Choroid plexus epithelial cell (primary cell): Measurements from ENCODE around the gene ALOX15B.
A peak's percentile ranks its signal among the peaks of the same experiment; 100 is the strongest.

Experiments used
- DNase-seq: peaks from one replicate; pipeline ENCODE4 v3.0.0-alpha.2; 2010; ENCODE audit warnings: low read depth
- H3K4me3 ChIP-seq: 2 replicates; pipeline ENCODE4 v1.5.1; 2011; ENCODE audit warnings: low read depth, mild to moderate bottlenecking, control low read depth, low read length, moderate library complexity
- TF ChIP-seq, protein P1 (sequence below): conservative IDR thresholded peaks from 2 replicates; pipeline ENCODE4 v1.5.1; 2011; ENCODE audit warnings: low read depth, mild to moderate bottlenecking, control low read depth, inconsistent platforms, low read length, moderate library complexity

The ALOX15B gene, protein sequence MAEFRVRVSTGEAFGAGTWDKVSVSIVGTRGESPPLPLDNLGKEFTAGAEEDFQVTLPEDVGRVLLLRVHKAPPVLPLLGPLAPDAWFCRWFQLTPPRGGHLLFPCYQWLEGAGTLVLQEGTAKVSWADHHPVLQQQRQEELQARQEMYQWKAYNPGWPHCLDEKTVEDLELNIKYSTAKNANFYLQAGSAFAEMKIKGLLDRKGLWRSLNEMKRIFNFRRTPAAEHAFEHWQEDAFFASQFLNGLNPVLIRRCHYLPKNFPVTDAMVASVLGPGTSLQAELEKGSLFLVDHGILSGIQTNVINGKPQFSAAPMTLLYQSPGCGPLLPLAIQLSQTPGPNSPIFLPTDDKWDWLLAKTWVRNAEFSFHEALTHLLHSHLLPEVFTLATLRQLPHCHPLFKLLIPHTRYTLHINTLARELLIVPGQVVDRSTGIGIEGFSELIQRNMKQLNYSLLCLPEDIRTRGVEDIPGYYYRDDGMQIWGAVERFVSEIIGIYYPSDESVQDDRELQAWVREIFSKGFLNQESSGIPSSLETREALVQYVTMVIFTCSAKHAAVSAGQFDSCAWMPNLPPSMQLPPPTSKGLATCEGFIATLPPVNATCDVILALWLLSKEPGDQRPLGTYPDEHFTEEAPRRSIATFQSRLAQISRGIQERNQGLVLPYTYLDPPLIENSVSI

DNA sequence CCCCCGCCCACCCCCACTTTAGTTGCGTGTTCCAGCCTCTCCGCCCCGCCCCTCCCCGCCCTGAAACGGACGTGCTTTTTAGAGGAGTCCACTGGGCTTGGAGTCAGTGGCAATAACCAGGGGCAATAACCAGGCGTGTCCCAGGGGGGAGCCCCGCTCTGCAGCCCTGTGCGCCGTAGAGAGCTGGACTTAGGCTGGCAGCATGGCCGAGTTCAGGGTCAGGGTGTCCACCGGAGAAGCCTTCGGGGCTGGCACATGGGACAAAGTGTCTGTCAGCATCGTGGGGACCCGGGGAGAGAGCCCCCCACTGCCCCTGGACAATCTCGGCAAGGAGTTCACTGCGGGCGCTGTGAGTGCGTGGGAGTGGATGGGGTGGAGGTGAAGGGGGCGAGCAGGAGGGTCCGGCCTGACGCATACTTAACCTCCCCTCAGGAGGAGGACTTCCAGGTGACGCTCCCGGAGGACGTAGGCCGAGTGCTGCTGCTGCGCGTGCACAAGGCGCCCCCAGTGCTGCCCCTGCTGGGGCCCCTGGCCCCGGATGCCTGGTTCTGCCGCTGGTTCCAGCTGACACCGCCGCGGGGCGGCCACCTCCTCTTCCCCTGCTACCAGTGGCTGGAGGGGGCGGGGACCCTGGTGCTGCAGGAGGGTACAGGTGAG lies at the start of gene ALOX15B:
TSS of gene ALOX15B (plus strand) at position 106 of the 657 bp plus-strand sequence. CDS start at position 203, 97 bp downstream.
- H3K4me3 ChIP-seq, result peak within 1 kb of the TSS; percentile 49
- TF ChIP-seq, protein P1, sequence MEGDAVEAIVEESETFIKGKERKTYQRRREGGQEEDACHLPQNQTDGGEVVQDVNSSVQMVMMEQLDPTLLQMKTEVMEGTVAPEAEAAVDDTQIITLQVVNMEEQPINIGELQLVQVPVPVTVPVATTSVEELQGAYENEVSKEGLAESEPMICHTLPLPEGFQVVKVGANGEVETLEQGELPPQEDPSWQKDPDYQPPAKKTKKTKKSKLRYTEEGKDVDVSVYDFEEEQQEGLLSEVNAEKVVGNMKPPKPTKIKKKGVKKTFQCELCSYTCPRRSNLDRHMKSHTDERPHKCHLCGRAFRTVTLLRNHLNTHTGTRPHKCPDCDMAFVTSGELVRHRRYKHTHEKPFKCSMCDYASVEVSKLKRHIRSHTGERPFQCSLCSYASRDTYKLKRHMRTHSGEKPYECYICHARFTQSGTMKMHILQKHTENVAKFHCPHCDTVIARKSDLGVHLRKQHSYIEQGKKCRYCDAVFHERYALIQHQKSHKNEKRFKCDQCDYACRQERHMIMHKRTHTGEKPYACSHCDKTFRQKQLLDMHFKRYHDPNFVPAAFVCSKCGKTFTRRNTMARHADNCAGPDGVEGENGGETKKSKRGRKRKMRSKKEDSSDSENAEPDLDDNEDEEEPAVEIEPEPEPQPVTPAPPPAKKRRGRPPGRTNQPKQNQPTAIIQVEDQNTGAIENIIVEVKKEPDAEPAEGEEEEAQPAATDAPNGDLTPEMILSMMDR, result no peak

DNA sequence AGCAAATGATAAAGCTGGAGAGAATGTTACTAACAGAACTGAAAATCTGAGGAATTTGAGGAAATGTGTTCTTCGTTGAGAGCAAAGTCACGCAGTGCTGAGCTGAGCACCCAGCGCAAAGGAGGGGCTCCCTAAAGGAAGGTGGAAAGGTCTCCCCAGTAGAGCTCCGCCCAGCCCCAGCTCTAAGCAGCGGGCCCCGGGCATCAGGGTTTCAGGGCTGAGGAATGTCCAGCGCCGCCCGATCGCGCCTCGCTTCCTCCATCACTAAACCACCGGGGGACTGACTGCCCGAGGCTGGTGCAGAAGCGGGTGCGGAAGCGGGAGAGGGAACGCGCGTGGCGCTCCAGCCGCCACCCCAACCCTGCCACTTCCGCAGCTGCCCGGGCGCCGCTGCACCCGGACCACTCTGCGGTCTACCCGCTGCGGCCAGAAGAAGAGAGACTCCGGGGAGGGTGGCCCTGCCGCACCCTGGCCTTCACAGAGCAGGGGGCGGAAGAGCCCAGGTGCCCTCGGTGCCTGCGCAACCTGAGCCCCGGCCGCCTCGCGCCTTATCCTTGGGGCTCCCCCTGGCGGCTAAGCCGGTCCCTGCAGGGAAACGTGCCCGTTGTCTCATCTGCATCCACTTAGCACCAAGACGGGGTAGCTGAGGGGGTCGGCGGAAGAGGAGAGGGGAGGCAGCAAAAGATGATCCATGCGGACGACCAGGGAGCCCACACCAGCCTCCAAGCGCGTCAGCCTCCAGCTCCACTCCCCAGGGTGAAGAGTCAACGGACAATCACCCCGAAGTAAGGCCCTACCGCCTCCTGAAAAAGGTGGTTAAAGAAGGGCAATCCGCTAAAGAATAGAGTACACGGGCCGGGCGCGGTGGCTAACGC lies 48.8 kb upstream of the ALOX15B start:
- peak; percentile 65 for DNase-seq
- TF ChIP-seq, protein P1, result peak; percentile 91
- peak overlapping the region; percentile 69 for H3K4me3 ChIP-seq

More for the DNA sequence above, at the start of gene ALOX15B:
- DNase-seq, result no peak

DNA sequence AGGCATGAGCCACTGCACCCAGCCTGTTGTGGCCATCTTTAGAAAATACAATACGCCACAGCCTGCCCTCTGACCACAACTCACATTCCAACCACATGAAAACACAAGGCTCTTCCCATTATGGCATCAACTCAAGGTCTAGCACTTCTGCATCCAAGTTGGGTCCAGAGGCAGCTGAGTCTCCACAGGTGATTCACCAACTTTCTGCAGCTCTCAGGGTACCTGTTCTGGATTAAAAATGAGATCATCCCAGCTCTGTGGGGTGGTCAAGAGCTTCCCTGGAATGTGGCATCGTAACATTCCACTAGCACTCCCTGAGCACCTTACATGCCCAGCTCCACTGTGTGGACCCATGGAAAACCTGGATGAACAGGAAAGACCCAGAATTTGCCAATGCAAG lies 46.3 kb upstream of the ALOX15B start:
- H3K4me3 ChIP-seq, result no peak overlapping the region
- peak; percentile 61 for DNase-seq
- TF ChIP-seq, protein P1, result no peak

DNA sequence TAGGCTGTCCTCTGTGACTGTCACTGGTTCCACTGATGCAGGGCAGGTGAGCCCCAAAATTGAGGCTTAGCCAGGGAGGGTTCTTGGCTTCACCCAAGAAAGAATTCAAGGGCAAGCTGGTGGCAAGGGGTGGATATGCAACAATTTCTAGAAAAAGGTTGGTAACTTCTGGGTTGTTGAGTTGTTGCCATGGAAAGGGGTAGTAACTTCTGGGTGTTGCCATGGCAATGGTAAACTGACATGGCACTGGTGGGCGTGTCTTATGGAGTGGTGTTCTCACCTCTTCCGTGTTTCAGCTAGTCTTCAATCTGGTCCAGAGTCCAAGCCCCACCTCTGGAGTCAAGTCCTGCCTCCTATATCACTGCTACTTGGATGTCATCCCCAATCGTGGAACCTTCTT lies 45.9 kb upstream of the ALOX15B start:
- DNase-seq, result no peak
- no peak overlapping the region for H3K4me3 ChIP-seq
- TF ChIP-seq, protein P1, result no peak

DNA sequence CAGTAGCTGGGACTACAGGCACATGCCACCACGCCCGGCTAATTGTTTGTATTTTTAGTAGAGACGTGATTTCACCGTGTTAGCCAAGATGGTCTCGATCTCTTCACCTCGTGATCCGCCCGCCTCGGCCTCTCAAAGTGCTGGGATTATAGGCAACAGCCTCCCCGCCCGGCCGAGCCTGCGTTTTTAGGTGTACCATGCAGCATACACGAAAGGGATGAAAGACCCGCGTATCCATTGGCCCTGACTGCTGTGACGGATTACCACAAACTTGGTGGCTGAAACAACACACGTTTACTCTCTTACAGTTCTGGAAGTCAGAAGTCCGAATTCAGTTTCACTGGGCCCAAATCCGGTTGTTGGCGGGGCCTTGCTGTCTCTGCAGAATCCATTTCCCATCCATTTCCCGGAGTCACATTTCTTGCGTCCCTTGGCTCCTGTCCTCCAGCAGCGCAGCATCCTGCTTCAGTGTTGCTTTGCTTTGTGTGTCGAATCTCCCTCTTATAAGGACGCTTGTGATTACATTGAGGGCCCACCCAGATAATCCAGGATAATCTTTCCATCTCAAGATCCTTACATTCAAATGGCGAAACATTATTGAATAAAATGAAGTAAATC lies 44.8 kb upstream of the ALOX15B start:
- no peak for DNase-seq
- TF ChIP-seq, protein P1, result no peak
- no peak overlapping the region for H3K4me3 ChIP-seq

DNA sequence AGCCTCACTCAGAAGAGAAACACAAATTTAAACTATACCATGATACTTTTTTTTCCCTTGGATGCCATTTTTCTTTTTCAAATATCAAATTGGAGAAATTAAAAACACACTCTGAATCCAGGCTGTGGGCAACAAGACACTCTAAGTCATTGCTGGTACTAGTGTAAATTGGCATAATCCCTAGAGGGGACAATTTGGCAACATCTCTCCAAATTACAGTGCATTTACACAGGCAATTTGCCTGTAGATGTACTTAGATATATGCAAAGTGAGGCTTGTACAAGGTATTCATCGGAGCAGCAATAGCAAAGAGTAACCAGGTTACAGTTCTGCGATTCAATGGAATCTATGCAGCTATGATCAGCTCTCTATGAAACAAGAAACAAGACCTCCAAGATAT lies 43.1 kb upstream of the ALOX15B start:
- no peak overlapping the region for H3K4me3 ChIP-seq
- DNase-seq, result no peak
- TF ChIP-seq, protein P1, result no peak
